ENCODE measurements around the gene URB1.

The URB1 gene

GRCh38 chr21:32368386-32368785, 24.4 kb downstream of the URB1 start:
- DNase-seq, result no peak

DNA sequence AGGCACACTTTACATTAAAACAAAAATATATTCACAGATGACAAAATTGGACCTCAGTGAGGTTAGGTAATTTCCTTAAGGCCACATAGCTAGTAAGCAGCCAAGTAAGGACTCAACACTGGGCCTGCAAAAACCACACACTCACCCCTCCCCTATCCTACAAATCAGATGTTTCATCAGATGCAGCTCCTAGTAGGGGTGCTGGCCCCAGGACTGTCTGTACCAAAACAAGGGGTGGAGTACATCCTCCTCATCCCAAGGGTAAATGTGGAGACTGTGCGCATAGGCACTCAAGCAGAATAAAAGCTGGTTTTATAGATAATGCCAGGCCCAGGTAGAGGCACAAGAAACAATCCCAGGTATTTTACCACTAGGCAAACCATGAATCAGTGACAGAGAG, 25.7 kb downstream of the URB1 start:
- DNase-seq, result no peak

DNA sequence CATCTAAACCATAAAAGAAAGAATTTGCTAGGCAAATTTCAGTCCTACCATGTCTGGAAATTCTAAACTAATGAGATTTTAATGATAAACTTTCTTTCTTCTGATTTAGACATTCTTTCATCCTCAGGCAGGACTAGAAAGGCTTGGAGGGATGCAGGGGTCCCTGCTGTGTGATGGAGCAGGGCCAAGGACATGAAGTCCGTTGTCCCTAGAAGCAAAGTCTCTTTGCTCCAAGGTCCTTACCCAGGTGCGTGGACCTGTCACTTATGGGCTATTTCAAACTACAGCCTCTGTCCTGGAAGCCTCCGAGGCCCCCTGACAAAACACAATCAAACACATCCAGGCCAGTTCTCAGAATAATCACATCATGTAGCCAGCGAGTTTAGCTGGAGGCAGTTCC, 26.6 kb downstream of the URB1 start:
- DNase-seq, result no peak

DNA sequence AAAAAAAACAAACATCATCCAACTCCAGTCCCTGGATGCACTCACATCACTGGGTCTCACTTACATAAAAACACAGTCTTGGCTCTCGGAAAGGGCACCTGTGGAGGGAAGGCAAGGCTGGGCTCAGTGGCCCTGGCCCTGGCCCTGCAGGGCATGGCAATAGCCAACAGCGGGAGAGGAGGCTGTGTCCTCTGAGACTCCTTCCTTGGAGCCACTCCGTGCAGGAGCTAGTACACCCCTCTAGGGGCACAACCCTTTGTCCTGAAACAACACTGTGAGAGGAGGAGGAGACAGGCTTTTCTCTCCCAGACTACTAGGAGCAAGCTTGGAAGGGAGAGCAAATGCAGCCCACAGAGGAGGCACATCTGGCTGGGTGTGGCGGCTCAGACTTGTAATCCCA, 28.0 kb downstream of the URB1 start:
- no peak for DNase-seq

GRCh38 chr21:32364387-32364786, 28.4 kb downstream of the URB1 start:
- DNase-seq, result no peak

DNA sequence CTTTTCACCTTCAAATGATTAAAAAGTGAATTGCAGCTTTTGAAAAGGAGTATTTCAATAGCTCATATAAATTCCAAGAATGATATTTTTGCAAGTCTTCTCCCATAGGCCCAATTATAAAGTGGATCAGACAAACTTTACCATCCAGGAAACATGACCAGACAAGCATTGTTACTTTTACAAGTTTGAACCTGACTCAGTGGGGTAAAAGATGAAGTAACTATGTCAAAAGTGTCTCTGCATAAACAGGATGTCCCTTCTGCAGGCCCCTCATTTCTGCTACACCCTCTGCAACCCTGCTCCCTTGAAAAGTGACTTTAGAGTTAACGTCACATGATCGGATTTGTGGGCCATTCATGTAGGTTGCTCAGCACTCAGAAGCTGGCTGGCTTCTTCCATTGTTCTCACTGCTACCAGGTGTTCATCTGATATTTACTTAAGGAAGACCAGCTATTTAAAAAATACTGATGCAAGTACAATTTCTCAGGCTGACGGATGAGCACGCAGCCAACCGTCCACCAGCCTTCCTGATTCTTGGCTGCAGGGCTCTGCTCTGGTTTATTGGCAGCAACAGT, 32.3 kb downstream of the URB1 start:
- DNase-seq, result no peak

- DNase-seq, result peak in 1 of 2 experiments; percentile 9
These were observed 33.0 kb downstream of the URB1 start for GRCh38 chr21:32359719-32360260.

DNA sequence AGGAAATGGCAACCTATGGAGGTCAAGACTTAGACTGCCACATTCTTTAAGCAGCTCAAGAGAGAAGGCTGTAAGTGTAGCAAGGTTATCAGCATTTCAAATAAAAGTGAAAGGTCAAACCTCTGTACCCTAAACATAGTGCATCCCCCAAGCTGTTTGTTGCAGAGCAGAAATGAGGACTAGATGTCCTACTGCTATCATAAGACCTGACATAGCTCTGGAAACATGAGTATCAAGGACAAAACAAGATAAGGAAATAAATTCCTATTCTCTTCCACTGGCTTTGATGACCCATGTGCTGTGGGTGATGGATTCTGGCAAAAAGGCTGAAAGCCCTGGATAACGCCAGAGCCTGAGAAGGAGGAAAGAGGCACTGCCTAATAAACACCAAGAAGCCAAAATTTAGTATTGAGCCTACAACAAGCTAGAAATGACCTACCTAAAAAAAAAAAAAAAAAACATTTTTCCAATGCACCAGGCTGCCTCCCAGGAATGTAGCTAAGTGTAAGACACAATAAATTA, 35.9 kb downstream of the URB1 start:
- DNase-seq, result no peak

DNA sequence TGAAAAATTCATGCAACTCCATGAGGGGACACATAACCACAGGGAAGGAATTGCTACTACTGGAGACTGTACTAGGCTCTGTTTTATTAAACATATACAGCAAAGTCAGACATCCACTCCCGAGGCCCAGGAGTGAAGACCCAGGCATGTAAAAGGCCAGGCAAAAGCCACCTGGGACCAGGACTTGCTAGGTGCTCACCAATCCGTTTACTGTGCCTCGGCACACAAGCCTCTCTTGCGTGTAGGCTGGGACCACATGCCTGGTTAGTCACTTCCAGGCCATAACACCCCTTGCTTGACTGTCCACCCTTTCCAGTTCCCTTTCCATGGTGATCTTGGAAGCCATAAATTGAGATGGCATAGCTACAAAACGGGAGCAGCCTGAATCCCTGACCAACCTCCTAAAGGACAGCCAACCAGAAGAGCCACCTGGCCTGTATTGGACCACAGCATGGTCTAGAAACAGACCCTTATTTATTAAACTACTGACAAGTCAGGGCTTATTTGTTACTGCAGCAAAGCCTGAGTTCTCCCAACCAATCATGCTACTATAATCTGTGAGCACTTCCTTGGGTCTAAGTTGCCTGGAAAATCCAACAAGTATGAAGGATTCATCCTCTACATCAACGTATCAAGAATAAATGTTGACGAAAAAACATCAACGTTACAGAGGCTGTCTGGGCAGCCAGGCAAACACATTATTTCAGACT, 39.7 kb downstream of the URB1 start:
- DNase-seq, result no peak

DNA sequence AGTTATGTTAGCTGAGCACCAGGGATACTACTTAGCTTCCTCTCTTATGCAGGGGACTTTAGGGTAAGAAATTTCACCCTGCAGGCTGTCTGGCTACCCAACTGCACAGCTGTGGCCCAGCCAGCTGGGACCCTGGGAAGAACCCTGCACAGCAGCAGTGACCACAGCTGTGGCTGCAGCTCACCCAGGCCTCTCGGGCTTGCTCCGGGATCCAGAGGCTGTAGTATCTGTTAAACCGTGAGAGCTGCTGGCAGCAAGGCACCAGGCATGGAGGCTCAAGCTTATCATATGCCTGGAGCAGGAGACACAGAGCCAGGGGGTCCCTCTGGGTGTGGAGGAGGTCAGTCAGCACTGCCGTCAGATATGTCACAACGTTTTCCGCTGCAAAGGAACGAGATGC, 40.3 kb downstream of the URB1 start:
- no peak for DNase-seq

DNA sequence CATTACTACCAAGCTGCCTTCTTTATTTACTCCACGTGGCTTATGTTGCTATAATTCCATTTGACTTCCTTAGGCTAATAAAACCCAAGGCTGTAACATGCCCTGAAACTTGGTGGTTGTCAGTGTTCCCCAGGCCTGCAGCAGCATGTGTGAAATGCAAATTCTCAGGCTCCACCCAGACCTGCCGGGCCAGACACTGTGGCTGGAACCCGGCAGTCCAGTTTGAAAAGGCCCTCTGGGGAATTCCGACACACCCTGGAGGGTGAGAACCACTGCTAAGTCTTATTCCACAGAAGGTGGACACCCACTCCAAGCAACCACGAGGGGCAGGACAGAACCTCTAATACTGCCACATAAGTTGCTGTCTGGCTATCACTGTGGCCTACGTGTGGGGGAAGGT, 41.4 kb downstream of the URB1 start:
- no peak for DNase-seq

DNA sequence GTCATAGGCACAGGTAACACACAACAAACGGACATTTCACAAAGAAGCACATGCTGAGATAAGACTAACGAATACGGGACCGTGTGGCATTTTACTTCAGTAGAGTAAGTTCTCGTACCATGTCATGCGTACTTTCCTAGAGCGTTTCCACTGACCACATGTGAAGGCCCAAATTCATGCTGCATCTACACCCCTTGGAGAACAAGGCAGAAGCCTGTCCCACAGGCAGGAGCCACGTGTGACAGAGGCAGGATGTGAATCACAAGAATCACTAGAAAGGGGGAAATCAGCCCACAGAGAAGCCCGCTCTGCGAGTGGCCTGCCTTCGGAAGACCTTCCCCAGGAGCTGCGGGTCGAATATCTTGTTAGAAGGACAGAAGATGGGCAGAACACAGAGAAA, 41.8 kb downstream of the URB1 start:
- DNase-seq, result no peak

DNA sequence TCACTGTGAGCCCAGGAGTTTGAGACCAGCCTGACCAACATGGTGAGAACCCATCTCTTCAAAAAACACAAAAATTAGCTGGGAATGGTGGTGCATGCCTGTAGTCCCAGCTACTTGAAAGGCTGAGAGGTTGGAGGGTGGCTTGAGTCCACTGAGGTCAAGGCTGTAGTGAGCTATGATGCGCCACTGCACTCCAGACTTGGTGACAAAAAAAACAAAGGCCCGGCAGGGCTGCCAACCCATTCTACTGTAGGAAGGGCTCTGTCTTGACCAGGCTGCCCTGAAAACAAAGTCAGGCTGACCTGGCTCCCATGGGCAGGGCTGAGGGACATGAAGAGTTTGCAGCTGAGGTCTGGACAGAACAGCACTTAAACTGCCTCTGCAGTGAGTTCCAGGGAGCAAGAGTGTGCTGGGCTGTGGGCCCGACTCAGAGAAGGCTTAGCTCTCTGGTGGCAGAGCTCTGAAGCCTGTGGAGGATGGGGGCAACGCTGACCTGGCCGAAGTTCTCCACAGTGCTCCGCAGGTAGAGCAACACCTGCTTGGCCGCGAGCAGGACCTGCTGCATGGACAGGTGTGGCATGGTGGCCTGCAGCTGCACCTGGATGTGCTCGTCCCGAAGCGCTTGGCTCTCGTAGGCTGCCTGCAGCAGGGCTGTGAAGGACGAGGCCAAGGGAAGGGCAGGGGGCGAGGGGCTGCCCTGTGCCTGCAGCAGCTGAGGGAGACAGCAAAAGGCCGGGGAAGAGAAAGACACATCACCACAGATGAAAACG, 42.4 kb downstream of the URB1 start:
- DNase-seq, result no peak

DNA sequence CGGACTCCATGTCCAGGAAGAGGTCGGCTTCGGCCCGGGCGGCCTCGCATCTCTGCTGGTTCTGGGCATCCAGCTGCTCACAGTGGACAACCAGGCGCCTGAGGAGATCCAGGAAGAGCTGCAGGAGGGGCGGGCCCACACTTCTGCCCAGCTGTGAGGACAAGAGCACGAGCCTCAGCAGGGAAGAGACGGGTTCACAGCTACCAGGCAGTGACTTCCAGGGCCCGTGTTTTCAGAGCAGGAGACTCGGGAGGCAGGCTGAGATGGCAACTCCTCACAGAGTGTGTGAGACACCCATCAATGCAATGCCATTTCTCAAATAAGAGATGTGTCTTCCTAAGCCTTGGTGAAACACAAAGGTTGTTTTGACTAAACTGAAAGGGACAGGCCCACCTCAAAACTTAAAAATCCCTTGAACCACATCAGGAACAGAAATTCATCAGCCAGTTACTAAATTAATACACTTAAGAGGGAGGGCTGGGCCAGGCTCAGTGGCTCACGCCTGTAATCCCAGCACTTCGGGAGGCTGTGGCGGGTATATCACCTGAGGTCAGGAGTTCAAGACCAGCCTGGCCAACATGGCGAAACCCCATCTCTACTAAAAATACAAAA, 43.4 kb downstream of the URB1 start:
- DNase-seq, result no peak

GRCh38 chr21:32348604-32349332, 44.0 kb downstream of the URB1 start:
- DNase-seq, result no peak

- no peak for DNase-seq
These were observed 44.8 kb downstream of the URB1 start for GRCh38 chr21:32347977-32348376.

- no peak for DNase-seq
These were observed 45.5 kb downstream of the URB1 start for GRCh38 chr21:32347351-32347750.

- DNase-seq, result no peak
These were observed 45.9 kb downstream of the URB1 start for GRCh38 chr21:32346951-32347350.

DNA sequence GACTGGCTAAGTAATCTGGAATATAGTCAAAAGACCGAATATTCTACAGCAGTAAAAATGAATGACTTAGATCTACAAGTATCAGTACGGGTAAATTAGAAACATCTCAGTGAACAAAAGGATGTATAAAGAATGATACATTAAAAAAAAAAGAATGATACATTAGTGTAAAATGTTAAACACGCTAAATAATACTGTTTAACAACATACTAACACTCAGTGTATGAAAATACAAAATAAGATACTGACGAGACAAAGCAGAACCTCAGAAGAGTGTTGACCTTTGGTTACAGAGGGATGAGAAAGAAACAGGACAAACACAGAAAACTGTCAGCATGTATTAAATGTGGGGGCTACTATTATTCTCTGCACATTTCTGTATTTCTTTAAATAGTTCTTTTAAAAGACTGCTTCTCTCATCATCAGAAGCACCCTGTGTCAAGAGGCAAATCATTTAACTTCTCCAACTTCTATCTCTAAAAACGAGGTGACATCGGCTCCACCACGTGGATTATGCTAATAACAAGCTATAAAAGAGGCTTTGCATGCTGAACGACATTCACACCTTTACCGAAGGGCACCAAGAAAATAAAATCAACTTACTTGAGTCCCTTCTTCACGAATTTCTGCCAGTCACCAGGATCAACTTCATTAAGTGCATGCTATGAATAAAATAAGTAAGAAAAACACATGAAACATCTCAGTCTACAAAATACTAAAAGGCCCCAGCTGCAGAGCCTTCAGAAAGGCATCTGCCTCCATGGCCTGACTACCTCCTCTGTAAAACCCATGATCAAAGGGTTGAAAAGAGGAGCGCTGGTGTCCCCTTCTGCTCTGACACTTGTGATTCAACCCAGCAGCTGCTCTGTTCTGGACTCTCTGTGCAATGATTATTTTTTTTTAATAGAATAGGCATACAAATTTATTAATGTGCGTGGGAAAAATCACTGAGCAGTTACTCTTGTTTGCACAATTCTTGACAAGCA, 51.7 kb downstream of the URB1 start:
- DNase-seq, result no peak

DNA sequence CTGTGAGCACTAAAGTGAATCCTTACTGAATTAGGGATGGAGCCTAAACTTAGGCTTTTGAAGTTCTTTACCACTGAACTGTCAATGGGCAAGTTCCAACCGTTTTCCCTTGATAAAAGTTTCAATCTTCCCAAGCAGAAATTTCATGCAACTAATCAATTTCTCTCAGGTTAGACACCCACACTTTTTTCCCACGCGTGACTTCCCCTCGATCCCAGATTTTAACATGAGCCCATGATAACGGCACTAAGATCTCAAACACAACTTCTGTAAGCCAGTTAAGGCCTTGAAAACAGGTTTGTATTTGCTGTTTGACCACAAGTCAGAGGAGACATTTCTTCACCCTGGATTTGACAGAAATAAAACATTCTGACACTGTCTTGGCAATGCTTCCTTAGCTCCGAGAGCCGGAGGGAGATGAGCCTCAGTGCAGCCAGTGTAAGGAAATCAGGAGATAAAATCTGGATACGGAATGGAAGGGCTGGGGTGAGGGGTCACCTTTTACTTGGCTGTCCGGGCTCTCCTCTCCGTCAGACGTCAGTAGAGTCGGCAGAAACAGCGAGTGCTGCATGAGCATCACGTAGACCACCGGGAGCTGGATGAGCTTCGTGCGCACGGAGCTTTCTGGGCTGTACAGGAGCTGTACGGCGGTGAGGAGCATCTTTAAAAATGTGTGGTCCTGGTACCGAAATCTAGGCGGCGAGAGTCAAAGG, 54.4 kb downstream of the URB1 start:
- no peak for DNase-seq

- no peak for DNase-seq
These were observed 55.6 kb downstream of the URB1 start for GRCh38 chr21:32337206-32337605.
